Left lung (tissue), 10 donors: ENCODE measurements around the gene PRRG3. TPM values are rescaled to one million over a fixed set of nuclear protein-coding genes. Genes with fewer than 3 reads are reported as not detected.

Experiments used
- ATAC-seq: fragments of 200-7000 bp; cut with Tn5 transposase; one replicate; pipeline ENCODE4 v1.9.1; 2020; ENCODE audit warnings: moderate library complexity
- DNase-seq, 4 donors: peaks; one replicate each; pipeline ENCODE4 v3.0.0-alpha.2; 2013 to 2020
- H3K27ac ChIP-seq, 2 donors: fragments of 200-600 bp; sonication (generic) in 1 of 2; one replicate each; pipeline versions ENCODE4 v1.5.0 to v1.8.0; 2020 to 2021
- H3K27me3 ChIP-seq, 2 donors: fragments of 200-600 bp; sonication (generic) in 1 of 2; one replicate each; pipeline versions ENCODE4 v1.5.0 to v1.8.0; 2020 to 2021
- H3K36me3 ChIP-seq, 2 donors: fragments of 200-600 bp; sonication (generic) in 1 of 2; one replicate each; pipeline versions ENCODE4 v1.5.0 to v1.8.0; 2020 to 2021
- H3K4me1 ChIP-seq, 2 donors: fragments of 200-600 bp; one replicate each; pipeline ENCODE4 v1.8.0; 2021
- H3K4me3 ChIP-seq, 2 donors: fragments of 200-600 bp; sonication (generic) in 1 of 2; one replicate each; pipeline versions ENCODE4 v1.5.0 to v1.8.0; 2020 to 2021; ENCODE audit warnings: mild to moderate bottlenecking in 1 of 2
- H3K9me3 ChIP-seq, 2 donors: fragments of 200-600 bp; sonication (generic) in 1 of 2; one replicate each; pipeline versions ENCODE4 v1.5.0 to v1.8.0; 2020 to 2021
- CTCF ChIP-seq, 2 donors: fragments of 200-600 bp; sonication (generic) in 1 of 2; IDR thresholded peaks; one replicate each; pipeline versions ENCODE4 v1.5.0 to v1.8.0; 2021; ENCODE audit warnings: antibody characterized with exemption in 2 of 2
- intact Hi-C, 2 donors: fragments of 100-400 bp; cut with DNase I; formaldehyde crosslinking; loops; one replicate each; pipeline versions ENCODE4 v1.11.2 to v1.14.2; 2022
- polyA plus RNA-seq, 6 donors: library from polyadenylated mRNA; unstranded; fragments of 120-200 nt; gene quantifications; one replicate each; pipeline ENCODE4 v1.2.1, GENCODE V29; 2013; ENCODE audit not compliant: insufficient read length in 6 of 6
- total RNA-seq, 2 donors: library from RNA; stranded (reverse); fragmentation: NEBNext Ultra II Directional; extraction: Animal tissue kit (Norgen Biotek cat#: 25700); gene quantifications; one replicate each; pipeline ENCODE4 v1.2.1, GENCODE V29; 2021
- donor health status: DM: no; HTN: yes; CAD: no.
- donor health status: DM: no; HTN: no; CAD: no.

Gene PRRG3
- total and polyA plus RNA-seq, 8 donors: 1.9 to 17.5 (median 11.2) TPM

- H3K4me1 ChIP-seq: no peaks in the 10 kb centered on the region
- intact Hi-C loops: no loop called here
- ATAC-seq (no peak), DNase-seq (no peak)
- no peaks in the 10 kb centered on the region for H3K9me3 ChIP-seq
- H3K36me3 ChIP-seq: no peaks in the 10 kb centered on the region
- peaks cover 0 to 4% of the 10 kb centered on the region in 2 donors for H3K27me3 ChIP-seq
- no peak overlapping the region for H3K27ac ChIP-seq
- no peak overlapping the region for H3K4me3 ChIP-seq
- no peak for TF ChIP-seq CTCF (IDR thresholded peaks at IDR 0.05)
Observed at GRCh38 chrX:151700581-151700980, 5.3 kb downstream of the PRRG3 start.

- H3K27me3 ChIP-seq: no peaks in the 10 kb centered on the region
- intact Hi-C loops: no loop called here
- no peak for TF ChIP-seq CTCF (IDR thresholded peaks at IDR 0.05)
- no peaks in the 10 kb centered on the region for H3K4me1 ChIP-seq
- no peaks in the 10 kb centered on the region for H3K36me3 ChIP-seq
- DNase-seq: no peak
- H3K9me3 ChIP-seq: no peaks in the 10 kb centered on the region
- ATAC-seq: no peak
- no peak overlapping the region for H3K4me3 ChIP-seq
- H3K27ac ChIP-seq: no peak overlapping the region
Observed at GRCh38 chrX:151701071-151701470, 5.8 kb downstream of the PRRG3 start.

- Histone ChIP-seq H3K4me1 (no peaks in the 10 kb centered on the region), H3K27me3 (no peaks in the 10 kb centered on the region), H3K9me3 (no peaks in the 10 kb centered on the region), H3K36me3 (no peaks in the 10 kb centered on the region), H3K27ac (no peak overlapping the region), H3K4me3 (no peak overlapping the region)
- intact Hi-C loops: no loop called here
- DNase-seq (no peak), ATAC-seq (no peak)
- no peak for TF ChIP-seq CTCF (IDR thresholded peaks at IDR 0.05)
Observed at GRCh38 chrX:151701531-151701930, 6.3 kb downstream of the PRRG3 start.

- Histone ChIP-seq H3K27me3 (no peaks in the 10 kb centered on the region), H3K9me3 (no peaks in the 10 kb centered on the region), H3K36me3 (no peaks in the 10 kb centered on the region), H3K4me3 (no peak overlapping the region), H3K27ac (no peak overlapping the region), H3K4me1 (no peaks in the 10 kb centered on the region)
- no peak for TF ChIP-seq CTCF (IDR thresholded peaks at IDR 0.05)
- DNase-seq (no peak), ATAC-seq (no peak)
- intact Hi-C loops: no loop called here
Observed at GRCh38 chrX:151702026-151702714, 6.9 kb downstream of the PRRG3 start.

- DNase-seq: no peak
- intact Hi-C loops: no loop called here
- no peaks in the 10 kb centered on the region for H3K27me3 ChIP-seq
Observed at GRCh38 chrX:151702741-151703340, 7.6 kb downstream of the PRRG3 start.

More at GRCh38 chrX:151702741-151703340, 7.6 kb downstream of the PRRG3 start:
- H3K36me3 ChIP-seq: no peaks in the 10 kb centered on the region
- TF ChIP-seq CTCF (IDR thresholded peaks at IDR 0.05): no peak
- no peaks in the 10 kb centered on the region for H3K4me1 ChIP-seq
- no peak overlapping the region for H3K4me3 ChIP-seq
- H3K27ac ChIP-seq: no peak overlapping the region
- no peaks in the 10 kb centered on the region for H3K9me3 ChIP-seq
- ATAC-seq: no peak
